Ovary (tissue), 9 donors: ENCODE data around the gene KCNJ3. TPM values are rescaled to one million over a fixed set of nuclear protein-coding genes. Genes with fewer than 3 reads are reported as not detected.

ENCODE experiments used
- DNase-seq, 5 donors: peaks; one replicate each; pipeline ENCODE4 v3.0.0-alpha.2; 2019 to 2020
- H3K27ac ChIP-seq, 2 donors: fragments of 200-600 bp; one replicate each; pipeline versions ENCODE4 v1.5.1 to v1.8.0; 2019 to 2022
- H3K27me3 ChIP-seq: fragments of 200-600 bp; one replicate; pipeline ENCODE4 v1.8.0; 2022
- H3K36me3 ChIP-seq: fragments of 200-600 bp; sonication (generic); one replicate; pipeline ENCODE4 v1.5.1; 2019
- H3K4me1 ChIP-seq: one replicate; pipeline ENCODE4 v1.8.1; 2013; ENCODE audit warnings: mild to moderate bottlenecking, moderate library complexity; ENCODE audit not compliant: insufficient read depth
- H3K4me3 ChIP-seq: fragments of 200-600 bp; sonication (generic); one replicate; pipeline ENCODE4 v1.5.1; 2017
- H3K9me3 ChIP-seq, 2 donors: fragments of 200-600 bp in 1 of 2; sonication (generic) in 1 of 2; one replicate each; pipeline versions ENCODE4 v1.5.1 to v1.8.1; 2013 to 2019; ENCODE audit warnings: mild to moderate bottlenecking in 1 of 2, moderate library complexity in 1 of 2
- CTCF ChIP-seq, 3 donors: fragments of 450-650 bp in 2 of 3; fragments of 200-600 bp in 1 of 3; IDR thresholded peaks; one replicate each; pipeline versions ENCODE4 v1.5.1 to v1.8.0; 2016 to 2022; ENCODE audit warnings: antibody characterized with exemption in 3 of 3, mild to moderate bottlenecking in 1 of 3
- EP300 ChIP-seq: sonication (generic); formaldehyde crosslinking; IDR thresholded peaks from one replicate; pipeline ENCODE4 v1.6.1; 2017; ENCODE audit warnings: antibody characterized with exemption
- POLR2A ChIP-seq: fragments of 450-650 bp; IDR thresholded peaks from one replicate; pipeline ENCODE4 v1.6.1; 2017; ENCODE audit warnings: antibody characterized with exemption, mild to moderate bottlenecking, moderate library complexity
- WGBS, 3 donors: extraction: QIAGEN DNeasy Blood & Tissue Kit in 1 of 3; methylation state at CpG; one replicate each; pipeline versions ENCODE4 v1.1.5 to v1.1.7; 2013 to 2017; 5-methylcytosine and 5-hydroxymethylcytosine counted together
- intact Hi-C, 4 donors: fragments of 100-400 bp; cut with DNase I; formaldehyde crosslinking; loops; one replicate each; pipeline versions ENCODE4 v1.11.0 to v1.15.1; 2022 to 2023
- polyA plus RNA-seq, 2 donors: library from polyadenylated mRNA; stranded (reverse); fragments of 200-250 nt in 1 of 2; fragments of 350-450 nt in 1 of 2; fragmentation: Illumina TruSeq in 1 of 2; extraction: RNeasy Lipid Tissue Mini Kit (QIAGEN cat#74804) in 1 of 2; gene quantifications; one replicate each; pipeline ENCODE4 v1.2.3, GENCODE V29; 2013 to 2014
- total RNA-seq, 7 donors: library from RNA; depleted of rRNA in 2 of 7; stranded (reverse); fragments of >200 nt in 2 of 7; fragmentation: NEBNext Ultra II Directional in 3 of 7; extraction: Animal tissue kit (Norgen Biotek cat#: 25700) in 3 of 7; gene quantifications; one replicate each; pipeline versions ENCODE4 v1.1.0 to v1.2.4, GENCODE V29; 2016 to 2023
- donor health status: DM: no; HTN: no; CAD: no; lungs with moderate emphysema.
- donor health status: DM: no; HTN: no; CAD: no.
- donor health status: Bipolar disorder and iron deficiency.
- donor health status: DM: yes; HTN: yes; CAD: no.
- donor health status: DM: no; HTN: no; CAD: no.
- donor health status: DM: yes; HTN: yes; CAD: no.

KCNJ3 gene
- total and polyA plus RNA-seq, 9 donors: under 0.01 to 1.4 (median 0.32) TPM; not detected in 3

DNA sequence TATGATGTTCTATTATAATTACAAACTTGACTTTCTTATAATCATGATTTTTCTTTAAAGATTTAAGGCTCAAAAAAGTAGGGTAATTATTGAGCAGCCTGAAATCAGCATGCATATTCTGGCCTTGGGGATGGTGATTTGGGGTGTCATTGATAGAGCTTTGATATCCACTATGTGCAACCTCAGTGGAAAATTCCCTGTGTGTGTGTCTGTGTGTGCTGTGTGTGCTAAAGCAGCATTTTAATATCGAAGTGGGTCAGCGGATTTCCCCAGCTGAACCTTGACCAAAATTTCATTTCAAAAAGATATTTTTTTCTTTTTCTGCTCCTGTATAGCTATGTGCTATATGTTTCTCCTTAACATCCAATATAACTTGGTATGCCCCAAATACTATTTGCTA lies 11.6 kb downstream of the KCNJ3 start:
- H3K27me3 ChIP-seq: no peaks in the 10 kb centered on the region
- no peaks in the 10 kb centered on the region for H3K36me3 ChIP-seq
- no peak for DNase-seq
- WGBS, 3 donors: 94 to 95% (median 95%) methylated on average over 2 of the region's 2 CpGs
- H3K27ac ChIP-seq: no peak overlapping the region
- no peak overlapping the region for H3K4me3 ChIP-seq
- TF ChIP-seq CTCF (IDR thresholded peaks at IDR 0.05): no peak
- no peak for TF ChIP-seq EP300
- no peak for TF ChIP-seq POLR2A
- H3K9me3 ChIP-seq: no peaks in the 10 kb centered on the region
- no peaks in the 10 kb centered on the region for H3K4me1 ChIP-seq
- intact Hi-C loops: no loop called here

- intact Hi-C loops: no loop called here
- Histone ChIP-seq H3K9me3 (no peaks in the 10 kb centered on the region), H3K36me3 (no peaks in the 10 kb centered on the region), H3K4me3 (no peak overlapping the region), H3K27me3 (no peaks in the 10 kb centered on the region), H3K4me1 (no peaks in the 10 kb centered on the region), H3K27ac (no peak overlapping the region)
- DNase-seq: no peak
- 91 to 96% (median 93%) methylated on average over 2 of the region's 2 CpGs for WGBS, 3 donors
- TF ChIP-seq CTCF (IDR thresholded peaks at IDR 0.05) (no peak), EP300 (no peak), POLR2A (no peak)
Measured at GRCh38 chr2:154710685-154711084, 12.2 kb downstream of the KCNJ3 start.

DNA sequence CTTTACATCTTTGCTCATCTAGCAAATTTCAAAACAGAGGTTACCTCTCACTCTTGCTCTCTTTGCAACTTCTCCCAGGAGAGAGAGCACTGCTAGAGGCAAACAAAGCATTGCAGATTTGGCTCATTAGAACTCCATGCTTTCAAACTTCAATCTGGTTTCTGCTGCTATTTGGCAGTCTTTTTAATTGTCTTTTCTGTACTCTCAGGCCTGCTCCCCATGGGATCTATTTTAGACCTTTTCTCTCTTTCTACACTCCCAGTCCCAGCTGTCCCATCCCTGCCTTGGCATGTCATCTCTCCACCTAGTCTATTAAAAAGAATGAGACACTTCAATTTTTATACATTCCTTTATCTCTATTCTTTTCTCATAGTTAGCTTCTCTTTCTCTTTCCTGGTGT lies 15.2 kb downstream of the KCNJ3 start:
- Histone ChIP-seq H3K36me3 (no peaks in the 10 kb centered on the region), H3K4me1 (no peaks in the 10 kb centered on the region), H3K4me3 (no peak overlapping the region), H3K9me3 (no peaks in the 10 kb centered on the region), H3K27ac (no peak overlapping the region), H3K27me3 (no peaks in the 10 kb centered on the region)
- no peak for DNase-seq
- intact Hi-C loops: no loop called here
- TF ChIP-seq POLR2A (no peak), EP300 (no peak)

DNA sequence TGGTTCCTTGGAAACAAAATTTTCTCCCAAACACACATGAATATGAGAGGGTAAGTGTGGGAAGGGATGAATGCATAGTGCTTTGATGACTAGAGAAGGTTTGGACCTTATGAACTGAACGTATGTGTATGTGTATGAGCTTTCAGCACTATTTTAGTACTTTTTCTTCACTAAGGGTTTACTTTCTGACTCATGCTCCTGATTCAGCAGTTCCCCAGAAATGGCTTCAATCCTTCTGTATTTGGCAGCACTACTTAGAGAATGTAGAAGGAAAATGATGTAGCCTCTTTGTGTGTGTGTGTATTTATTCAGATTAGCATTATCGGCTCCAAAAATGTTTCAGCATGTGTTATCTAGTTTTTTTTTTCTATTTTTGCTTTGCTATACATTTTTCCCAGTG lies 22.2 kb downstream of the KCNJ3 start:
- Histone ChIP-seq H3K4me3 (no peak overlapping the region), H3K9me3 (no peaks in the 10 kb centered on the region), H3K36me3 (no peaks in the 10 kb centered on the region), H3K4me1 (no peaks in the 10 kb centered on the region), H3K27me3 (no peaks in the 10 kb centered on the region), H3K27ac (no peak overlapping the region)
- WGBS, 3 donors: 15 to 19% (median 19%) methylated on average over 2 of the region's 2 CpGs
- intact Hi-C loops: no loop called here
- TF ChIP-seq EP300: no peak
- TF ChIP-seq CTCF (IDR thresholded peaks at IDR 0.05): no peak
- TF ChIP-seq POLR2A: no peak
- DNase-seq: no peak

- 49 to 60% (median 55%) methylated on average over 6 of the region's 6 CpGs for WGBS, 3 donors
- Histone ChIP-seq H3K4me3 (no peak overlapping the region), H3K36me3 (no peaks in the 10 kb centered on the region), H3K27me3 (no peaks in the 10 kb centered on the region), H3K9me3 (no peaks in the 10 kb centered on the region), H3K27ac (no peak overlapping the region), H3K4me1 (no peaks in the 10 kb centered on the region)
- intact Hi-C loops: no loop called here
- no peak for DNase-seq
- no peak for TF ChIP-seq EP300
- TF ChIP-seq CTCF (IDR thresholded peaks at IDR 0.05): no peak
- TF ChIP-seq POLR2A: no peak
Measured at GRCh38 chr2:154724194-154724797, 25.8 kb downstream of the KCNJ3 start.
